Raji (cell line): Measurements from ENCODE around the gene SPOCK1.

Source experiments
- POLR2A ChIP-seq: IDR thresholded peaks from 2 replicates; pipeline ENCODE4 v1.6.1; 2011; ENCODE audit warnings: low read depth, low read length, control low read depth; ENCODE audit not compliant: insufficient read depth

The SPOCK1 gene

GRCh38 chr5:137462816-137463520, 36.2 kb downstream of the SPOCK1 start:
- TF ChIP-seq POLR2A: no peak

GRCh38 chr5:137462265-137462590, 36.9 kb downstream of the SPOCK1 start:
- TF ChIP-seq POLR2A: no peak

- TF ChIP-seq POLR2A: no peak
Measured at GRCh38 chr5:137461391-137462264, 37.5 kb downstream of the SPOCK1 start.

GRCh38 chr5:137454671-137455070, 44.5 kb downstream of the SPOCK1 start:
- TF ChIP-seq POLR2A: no peak

- TF ChIP-seq POLR2A: no peak
Measured at GRCh38 chr5:137453483-137454080, 45.5 kb downstream of the SPOCK1 start.

GRCh38 chr5:137450759-137451158, 48.4 kb downstream of the SPOCK1 start:
- no peak for TF ChIP-seq POLR2A

- no peak for TF ChIP-seq POLR2A
Measured at GRCh38 chr5:137448868-137449267, 50.3 kb downstream of the SPOCK1 start.

GRCh38 chr5:137446615-137447014, 52.5 kb downstream of the SPOCK1 start:
- no peak for TF ChIP-seq POLR2A

GRCh38 chr5:137446151-137446550, 53.0 kb downstream of the SPOCK1 start:
- TF ChIP-seq POLR2A: no peak

- no peak for TF ChIP-seq POLR2A
Measured at GRCh38 chr5:137442660-137443059, 56.5 kb downstream of the SPOCK1 start.

- TF ChIP-seq POLR2A: no peak
Measured at GRCh38 chr5:137441476-137441875, 57.6 kb downstream of the SPOCK1 start.

GRCh38 chr5:137440795-137441194, 58.3 kb downstream of the SPOCK1 start:
- TF ChIP-seq POLR2A: no peak

- no peak for TF ChIP-seq POLR2A
Measured at GRCh38 chr5:137439645-137440044, 59.5 kb downstream of the SPOCK1 start.

- TF ChIP-seq POLR2A: no peak
Measured at GRCh38 chr5:137438932-137439331, 60.2 kb downstream of the SPOCK1 start.

- no peak for TF ChIP-seq POLR2A
Measured at GRCh38 chr5:137437774-137438173, 61.4 kb downstream of the SPOCK1 start.

GRCh38 chr5:137433539-137433938, 65.6 kb downstream of the SPOCK1 start:
- TF ChIP-seq POLR2A: no peak
